Neutrophil (primary cell): ENCODE results near the gene TPSG1.
"Not testable (repeated sequence)": the region's sequence is repeated elsewhere in the genome, so short reads cannot be mapped to it uniquely, and the experiment has no call there.

Source experiments
- H3K27ac ChIP-seq: fragments of 200-600 bp; sonication (generic); 2 replicates; pipeline ENCODE4 v1.5.1; 2016; ENCODE audit warnings: mild to moderate bottlenecking, moderate library complexity
- H3K27me3 ChIP-seq: fragments of 200-600 bp; sonication (generic); 2 replicates; pipeline ENCODE4 v1.6.0; 2016; ENCODE audit warnings: mild to moderate bottlenecking
- H3K36me3 ChIP-seq: fragments of 200-600 bp; sonication (generic); 2 replicates; pipeline ENCODE4 v1.5.1; 2017
- H3K4me1 ChIP-seq, 2 experiments: fragments of 200-600 bp in 1 of 2; sonication (generic) in 1 of 2; 1 replicate in 1 of 2; 2 replicates in 1 of 2; pipeline versions ENCODE4 v1.5.1 to v1.6.1; 2013 to 2016; ENCODE audit warnings: low read depth in 1 of 2, low read length in 1 of 2, mild to moderate bottlenecking in 1 of 2, moderate library complexity in 1 of 2; ENCODE audit not compliant: control insufficient read depth in 1 of 2, insufficient read depth in 1 of 2
- H3K4me3 ChIP-seq, 2 experiments: fragments of 200-600 bp in 1 of 2; sonication (generic) in 1 of 2; 1 replicate in 1 of 2; 2 replicates in 1 of 2; pipeline ENCODE4 v1.5.1; 2013 to 2016; ENCODE audit warnings: low read depth in 1 of 2, low read length in 1 of 2, mild to moderate bottlenecking in 1 of 2, moderate library complexity in 1 of 2
- H3K9me3 ChIP-seq: fragments of 200-600 bp; sonication (generic); 2 replicates; pipeline ENCODE4 v1.5.1; 2016
- CTCF ChIP-seq: fragments of 200-600 bp; sonication (generic); IDR thresholded peaks from 2 replicates; pipeline ENCODE4 v1.5.1; 2016; ENCODE audit warnings: antibody characterized with exemption

TPSG1 gene

GRCh38 chr16:1237990-1238389 lies 12.9 kb upstream of the TPSG1 start:
- Histone ChIP-seq H3K27ac (no peak overlapping the region), H3K27me3 (peaks cover 5% of the 10 kb centered on the region), H3K4me1 (no peaks in the 10 kb centered on the region), H3K36me3 (no peaks in the 10 kb centered on the region), H3K4me3 (no peak overlapping the region), H3K9me3 (no peaks in the 10 kb centered on the region)
- TF ChIP-seq CTCF: no peak

GRCh38 chr16:1236659-1237058 lies 11.6 kb upstream of the TPSG1 start:
- H3K36me3 ChIP-seq, H3K9me3 ChIP-seq, H3K27me3 ChIP-seq, H3K4me3 ChIP-seq, H3K27ac ChIP-seq, H3K4me1 ChIP-seq: not testable (repeated sequence)

GRCh38 chr16:1232049-1232748 lies 7.1 kb upstream of the TPSG1 start:
- not testable (repeated sequence) for H3K27me3 ChIP-seq, H3K4me3 ChIP-seq, H3K27ac ChIP-seq, H3K4me1 ChIP-seq, H3K36me3 ChIP-seq, H3K9me3 ChIP-seq

GRCh38 chr16:1231301-1231700 lies 6.2 kb upstream of the TPSG1 start:
- H3K36me3 ChIP-seq, H3K4me3 ChIP-seq, H3K27ac ChIP-seq, H3K27me3 ChIP-seq, H3K4me1 ChIP-seq, H3K9me3 ChIP-seq: not testable (repeated sequence)

GRCh38 chr16:1230471-1231212 lies 5.6 kb upstream of the TPSG1 start:
- not testable (repeated sequence) for H3K27me3 ChIP-seq, H3K9me3 ChIP-seq, H3K4me3 ChIP-seq, H3K27ac ChIP-seq, H3K36me3 ChIP-seq, H3K4me1 ChIP-seq

- H3K4me3 ChIP-seq, H3K36me3 ChIP-seq, H3K27ac ChIP-seq: not testable (repeated sequence)
Observed at GRCh38 chr16:1230084-1230470, 5.0 kb upstream of the TPSG1 start, which contains the start of gene TPSB2. Gene TPSB2 (minus strand): TSS chr16:1230184. CDS start chr16:1229951, 233 bp downstream.

GRCh38 chr16:1229476-1229875 lies 4.4 kb upstream of the TPSG1 start:
- H3K27me3 ChIP-seq, H3K9me3 ChIP-seq, H3K4me3 ChIP-seq, H3K36me3 ChIP-seq, H3K4me1 ChIP-seq, H3K27ac ChIP-seq: not testable (repeated sequence)

More at GRCh38 chr16:1230084-1230470, 5.0 kb upstream of the TPSG1 start, which contains the start of gene TPSB2:
- not testable (repeated sequence) for H3K9me3 ChIP-seq, H3K27me3 ChIP-seq, H3K4me1 ChIP-seq

GRCh38 chr16:1228227-1228626 lies 3.2 kb upstream of the TPSG1 start:
- H3K9me3 ChIP-seq, H3K27ac ChIP-seq, H3K4me1 ChIP-seq, H3K27me3 ChIP-seq, H3K36me3 ChIP-seq, H3K4me3 ChIP-seq: not testable (repeated sequence)

- not testable (repeated sequence) for H3K27ac ChIP-seq, H3K4me1 ChIP-seq, H3K27me3 ChIP-seq, H3K36me3 ChIP-seq, H3K4me3 ChIP-seq, H3K9me3 ChIP-seq
Observed at GRCh38 chr16:1226692-1227091, 1.6 kb upstream of the TPSG1 start.

- not testable (repeated sequence) for H3K27me3 ChIP-seq, H3K36me3 ChIP-seq, H3K4me3 ChIP-seq, H3K4me1 ChIP-seq, H3K27ac ChIP-seq, H3K9me3 ChIP-seq
Observed at GRCh38 chr16:1225728-1226311, 752 bp upstream of the TPSG1 start.
